Measurements from ENCODE around the gene CDYL.

CDYL gene

DNA sequence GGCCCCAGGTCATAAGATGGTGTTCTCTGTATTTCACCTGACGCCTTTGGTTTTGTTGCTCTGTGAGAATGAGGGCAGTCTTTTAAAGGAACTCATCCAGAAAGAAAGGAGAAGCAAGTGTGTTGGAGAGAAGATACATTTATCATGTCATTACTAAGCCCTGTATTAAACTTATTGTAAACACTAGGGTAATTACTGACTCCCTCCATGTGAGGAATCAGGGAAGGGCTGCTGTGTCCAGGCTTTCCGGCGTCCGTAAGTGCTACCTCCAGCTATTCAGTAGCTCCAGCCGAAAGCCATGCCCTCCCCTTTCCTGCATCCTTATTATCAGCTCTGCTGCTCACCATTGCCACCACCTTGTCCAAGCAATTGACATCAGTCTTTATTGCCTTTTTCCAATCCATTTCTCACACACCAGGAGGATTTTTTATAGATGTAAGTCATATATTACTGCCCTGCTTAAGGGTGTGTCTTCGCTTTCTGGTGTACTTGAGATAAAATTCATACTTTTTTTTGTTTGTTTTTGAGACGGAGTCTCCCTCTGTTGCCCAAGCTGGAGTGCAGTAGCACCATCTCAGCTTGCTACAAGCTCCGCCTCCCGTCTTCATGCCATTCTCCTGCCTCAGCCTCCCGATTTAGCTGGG is 133.0 kb downstream of the CDYL start:
- TF ChIP-seq, protein P1, sequence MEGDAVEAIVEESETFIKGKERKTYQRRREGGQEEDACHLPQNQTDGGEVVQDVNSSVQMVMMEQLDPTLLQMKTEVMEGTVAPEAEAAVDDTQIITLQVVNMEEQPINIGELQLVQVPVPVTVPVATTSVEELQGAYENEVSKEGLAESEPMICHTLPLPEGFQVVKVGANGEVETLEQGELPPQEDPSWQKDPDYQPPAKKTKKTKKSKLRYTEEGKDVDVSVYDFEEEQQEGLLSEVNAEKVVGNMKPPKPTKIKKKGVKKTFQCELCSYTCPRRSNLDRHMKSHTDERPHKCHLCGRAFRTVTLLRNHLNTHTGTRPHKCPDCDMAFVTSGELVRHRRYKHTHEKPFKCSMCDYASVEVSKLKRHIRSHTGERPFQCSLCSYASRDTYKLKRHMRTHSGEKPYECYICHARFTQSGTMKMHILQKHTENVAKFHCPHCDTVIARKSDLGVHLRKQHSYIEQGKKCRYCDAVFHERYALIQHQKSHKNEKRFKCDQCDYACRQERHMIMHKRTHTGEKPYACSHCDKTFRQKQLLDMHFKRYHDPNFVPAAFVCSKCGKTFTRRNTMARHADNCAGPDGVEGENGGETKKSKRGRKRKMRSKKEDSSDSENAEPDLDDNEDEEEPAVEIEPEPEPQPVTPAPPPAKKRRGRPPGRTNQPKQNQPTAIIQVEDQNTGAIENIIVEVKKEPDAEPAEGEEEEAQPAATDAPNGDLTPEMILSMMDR (IDR thresholded peaks at IDR 0.05; ENCODE audit: control insufficient read depth, insufficient read depth, low read depth, low read length, missing control alignments): no peak
- no peak for DNase-seq (ENCODE audit: low read depth)
- H3K4me3 ChIP-seq (ENCODE audit: control insufficient read depth, low read depth, low read length): no peak overlapping the region

DNA sequence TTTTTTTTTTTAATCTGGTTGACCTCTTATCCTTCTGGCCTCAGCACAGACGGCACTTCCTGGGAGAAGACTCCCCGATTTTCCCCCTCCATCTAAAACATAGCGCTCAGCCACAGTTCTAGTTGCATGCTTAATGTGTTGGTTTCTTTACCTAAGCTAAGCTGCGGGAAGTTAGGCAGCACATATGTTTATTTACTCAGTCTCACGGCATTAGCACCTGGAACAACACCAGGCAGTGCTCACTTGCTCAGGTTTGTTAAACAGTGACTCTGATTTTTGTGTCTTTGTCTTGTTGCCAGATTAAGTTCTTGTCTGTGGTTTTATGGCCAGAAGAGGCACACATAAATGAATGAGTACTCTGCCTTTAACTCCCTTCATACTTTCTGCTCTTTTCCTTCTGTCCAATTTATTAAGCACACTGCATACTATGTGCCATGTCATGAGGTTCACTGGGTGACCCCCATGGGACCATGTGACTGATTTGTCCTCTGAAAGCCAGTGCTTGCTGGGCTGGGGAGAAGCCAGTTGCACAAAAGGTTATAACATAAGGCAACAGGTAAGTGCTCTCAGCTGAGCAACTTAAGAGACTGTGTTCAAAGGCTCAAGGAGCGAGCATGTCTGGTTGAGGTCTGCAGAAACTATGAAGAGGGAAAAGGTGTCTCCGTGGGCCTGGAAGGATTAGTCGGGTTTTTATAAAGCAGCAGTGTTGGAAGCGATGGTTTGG is 134.0 kb downstream of the CDYL start:
- H3K4me3 ChIP-seq (ENCODE audit: control insufficient read depth, low read depth, low read length): no peak overlapping the region
- DNase-seq (ENCODE audit: low read depth): no peak
- TF ChIP-seq, protein P1 (IDR thresholded peaks at IDR 0.05; ENCODE audit: control insufficient read depth, insufficient read depth, low read depth, low read length, missing control alignments): no peak

DNA sequence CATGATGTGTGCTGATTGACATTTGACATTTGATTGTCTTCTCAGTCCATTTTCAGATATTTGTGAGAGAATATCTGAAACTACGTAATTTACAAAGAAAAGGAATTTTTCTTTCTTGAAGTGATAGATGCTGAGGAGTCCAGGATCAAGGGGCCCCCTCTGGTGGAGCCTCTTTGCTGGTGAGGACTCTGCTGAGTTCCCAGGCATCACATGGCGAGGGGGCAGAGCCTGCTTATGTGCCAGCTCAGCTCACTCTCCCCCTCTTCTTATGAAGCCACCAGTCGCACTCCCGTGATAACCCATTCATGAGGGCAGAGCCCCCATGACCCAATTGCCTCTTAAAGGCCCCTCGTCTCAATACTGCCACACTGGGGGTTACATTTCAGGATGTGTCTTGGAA is 136.4 kb downstream of the CDYL start:
- no peak overlapping the region for H3K4me3 ChIP-seq (ENCODE audit: control insufficient read depth, low read depth, low read length)
- TF ChIP-seq, protein P1 (IDR thresholded peaks at IDR 0.05; ENCODE audit: control insufficient read depth, insufficient read depth, low read depth, low read length, missing control alignments): no peak
- DNase-seq (ENCODE audit: low read depth): no peak

DNA sequence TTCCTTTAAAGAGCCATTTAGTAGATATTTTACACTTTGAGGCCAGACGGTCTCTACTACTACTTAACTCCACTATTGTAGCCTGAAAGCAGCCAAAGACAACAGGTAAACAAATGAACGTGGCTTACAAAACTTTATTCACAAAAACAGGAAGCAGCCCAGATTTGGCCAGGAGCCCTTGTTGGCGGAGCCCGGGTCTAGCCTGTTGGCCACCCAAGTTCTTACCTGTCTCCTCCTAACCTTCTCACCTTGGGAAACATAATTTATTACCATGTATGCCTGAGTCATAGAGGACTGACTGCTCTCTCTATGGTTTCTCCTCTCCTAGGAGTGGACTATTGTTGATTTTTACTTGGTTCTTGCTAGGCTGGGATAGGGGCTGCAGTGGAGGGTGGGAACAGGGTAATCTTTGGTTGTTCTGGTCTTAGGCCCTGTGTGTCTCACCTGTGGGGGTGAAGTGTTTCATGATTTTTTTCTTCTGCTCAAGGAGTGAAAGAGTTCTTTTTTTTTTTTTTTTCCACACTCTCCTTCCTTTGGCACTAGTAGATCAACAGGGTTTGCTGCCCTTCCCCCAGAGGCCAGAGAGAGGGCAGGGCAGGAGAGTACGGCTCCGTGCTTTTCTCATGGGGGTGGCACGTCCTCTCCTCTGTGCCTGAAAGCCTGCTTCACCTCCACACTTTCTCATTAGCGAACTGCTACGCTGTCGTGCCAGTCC is 137.7 kb downstream of the CDYL start:
- no peak for DNase-seq (ENCODE audit: low read depth)
- TF ChIP-seq, protein P1 (IDR thresholded peaks at IDR 0.05; ENCODE audit: control insufficient read depth, insufficient read depth, low read depth, low read length, missing control alignments): no peak
- H3K4me3 ChIP-seq (ENCODE audit: control insufficient read depth, low read depth, low read length): no peak overlapping the region

DNA sequence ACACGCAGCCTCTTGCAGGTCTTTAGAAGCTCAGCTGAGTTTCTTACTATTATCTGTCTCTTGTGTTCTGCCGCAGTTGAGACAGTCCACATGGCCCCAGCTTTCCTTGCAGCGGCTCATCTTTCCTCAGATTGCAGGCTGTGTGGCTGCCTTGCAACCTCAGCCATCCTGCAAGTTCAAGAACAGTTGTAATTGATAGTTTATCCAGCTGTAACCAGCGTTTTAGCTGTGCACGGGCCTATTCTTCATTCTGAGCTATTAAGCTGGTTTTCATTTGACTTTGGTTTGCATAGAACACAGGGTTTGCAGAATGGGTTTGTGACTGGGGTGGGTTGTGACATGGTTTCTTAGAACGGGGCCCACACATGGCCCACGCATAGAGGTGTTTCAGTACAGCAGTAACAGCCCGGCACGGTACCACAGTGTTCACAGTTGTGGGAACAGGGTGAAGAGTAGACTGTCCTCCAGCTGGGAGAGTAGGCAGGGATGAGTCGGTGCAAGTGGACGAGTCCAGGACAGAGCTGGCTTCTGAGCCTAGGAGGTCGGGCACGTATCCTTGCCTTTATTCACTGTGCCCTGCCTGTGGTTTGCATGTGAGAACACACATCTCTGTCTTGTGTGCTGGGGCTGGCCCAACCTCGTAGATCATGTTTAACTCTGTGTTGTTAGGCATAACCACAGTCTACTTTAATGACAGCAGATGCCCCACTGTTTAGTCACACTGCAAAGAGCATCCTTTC is 138.4 kb downstream of the CDYL start:
- TF ChIP-seq, protein P1 (IDR thresholded peaks at IDR 0.05; ENCODE audit: control insufficient read depth, insufficient read depth, low read depth, low read length, missing control alignments): no peak
- DNase-seq (ENCODE audit: low read depth): peak; percentile 21
- no peak overlapping the region for H3K4me3 ChIP-seq (ENCODE audit: control insufficient read depth, low read depth, low read length)

DNA sequence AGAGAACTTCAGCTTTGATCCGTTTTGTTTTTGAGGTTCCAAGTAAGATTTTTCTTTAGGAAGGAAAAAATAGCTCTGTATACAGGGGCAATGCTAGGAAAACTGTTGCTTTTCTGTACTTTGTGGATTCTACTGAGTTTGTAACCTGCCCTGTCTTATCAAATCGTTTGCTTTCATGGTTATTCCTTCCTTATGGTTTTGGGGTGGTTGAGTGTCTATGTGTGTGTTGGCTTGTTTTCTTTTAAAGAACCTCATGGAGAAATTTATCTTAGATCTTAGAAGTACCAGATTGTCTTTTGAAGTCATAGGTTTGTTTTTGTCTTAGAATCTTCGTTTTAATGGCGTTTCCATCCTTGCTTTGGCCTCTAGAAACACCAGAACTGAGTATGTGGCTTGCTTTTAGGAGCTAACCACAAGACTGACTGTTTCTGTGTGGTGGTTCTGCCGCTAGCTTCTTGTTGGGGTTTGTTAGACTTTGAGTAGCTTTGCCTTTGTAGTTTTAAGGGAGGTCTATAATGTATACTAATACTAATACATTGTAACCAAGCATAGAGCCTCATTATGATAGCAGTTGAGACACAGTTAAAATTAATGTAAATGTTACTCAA is 140.9 kb downstream of the CDYL start:
- TF ChIP-seq, protein P1 (IDR thresholded peaks at IDR 0.05; ENCODE audit: control insufficient read depth, insufficient read depth, low read depth, low read length, missing control alignments): no peak
- DNase-seq (ENCODE audit: low read depth): no peak
- H3K4me3 ChIP-seq (ENCODE audit: control insufficient read depth, low read depth, low read length): no peak overlapping the region
